ENCODE data around the gene FAM180B. TPM values are rescaled to one million over a fixed set of nuclear protein-coding genes. Genes with fewer than 3 reads are reported as not detected.

Gene FAM180B
- total and polyA plus RNA-seq, 2 of the 13 experiments (the other 11 are each of a cell fraction or from before 2014, with no cell fraction given): 0.40 to 1.0 TPM

DNA sequence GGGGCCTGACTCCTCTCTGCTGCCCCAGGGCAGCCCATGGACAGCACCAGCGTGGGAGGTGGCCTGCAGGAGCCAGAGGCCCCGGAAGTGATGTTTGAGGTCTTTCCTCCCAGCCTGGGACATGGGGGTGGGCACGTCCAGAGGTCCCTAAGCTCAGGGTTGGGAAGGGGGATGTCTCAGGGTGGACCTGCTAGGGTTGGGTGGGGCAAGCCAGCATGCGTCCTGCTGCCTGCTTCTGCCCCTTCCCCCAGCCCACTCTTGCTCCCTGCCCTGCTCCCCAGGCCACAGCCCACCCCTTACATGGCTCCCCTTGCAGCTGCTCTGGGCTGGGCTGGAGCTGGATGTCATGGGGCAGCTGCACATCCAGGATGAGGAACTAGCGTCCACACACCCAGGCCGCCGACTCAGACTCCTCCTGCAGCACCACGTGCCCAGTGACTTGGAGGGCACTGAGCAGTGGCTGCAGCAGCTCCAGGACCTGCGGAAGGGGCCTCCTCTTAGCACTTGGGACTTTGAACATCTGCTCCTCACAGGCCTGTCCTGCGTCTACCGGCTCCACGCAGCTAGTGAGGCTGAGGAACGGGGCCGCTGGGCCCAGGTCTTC, 1.3 kb downstream of the FAM180B start:
- H3K4me2 ChIP-seq (ENCODE audit: low read depth, low read length): peak overlapping the region; percentile 91
- FAIRE-seq (no peak), DNase-seq (ENCODE audit: low spot score) (no peak), ATAC-seq (peak; percentile 64)
- peak overlapping the region; percentile 58 for H3K9ac ChIP-seq (ENCODE audit: insufficient read depth, low read depth, low read length)
- no peaks in the 10 kb centered on the region for H4K20me1 ChIP-seq (ENCODE audit: insufficient read depth, low read length)
- H3K27ac ChIP-seq (ENCODE audit: extremely low read length, insufficient read depth, low read length): no peak overlapping the region
- H2AFZ ChIP-seq (ENCODE audit: low read length): peak overlapping the region; percentile 39
- POLR2A ChIA-PET: interaction anchor here (0.7 to 1.6 kb wide), 6 partner anchors 8 to 136 kb away, joined by 3 to 10 read pairs (median 4); partner anchors contain the start of genes KBTBD4 and NDUFS3
- peaks cover 51% of the 10 kb centered on the region for H3K4me1 ChIP-seq (ENCODE audit: insufficient read depth, low read length)
- no TSS peak for BruUV-seq (replicated peaks)
- WGBS (ENCODE audit: low lambda C conversion rate): no CpG with 5 or more reads among the region's 14 CpGs
- H3K4me3 ChIP-seq (replicated peaks in 1 of 3; ENCODE audit: insufficient read depth in 1 of 3, low read depth in 2 of 3, low read length in 3 of 3): peak overlapping the region; percentile 49 to 70 (median 53); a peak in 5 of 6 replicates
- H3K27me3 ChIP-seq (ENCODE audit: control insufficient read depth in 1 of 2, insufficient read depth in 2 of 2, low read length in 2 of 2): peaks cover 0 to 3% of the 10 kb centered on the region in 2 experiments; a peak in 3 of 5 replicates
- intact Hi-C loops (cut with micrococcal nuclease; ENCODE audit: unreplicated experiment): loop anchor here (5.0 kb wide), 1 partner anchor 521 kb away; no protein-coding TSS in a partner anchor
- H3K36me3 ChIP-seq (replicated peaks in 1 of 2; ENCODE audit: control insufficient read depth in 1 of 2, insufficient read depth in 2 of 2, low read length in 2 of 2): peaks cover 5 to 17% of the 10 kb centered on the region in 2 experiments; a peak in 4 of 5 replicates
- no peaks in the 10 kb centered on the region for H3K9me3 ChIP-seq (ENCODE audit: low read length)
- in situ Hi-C loops (cut with HindIII; ENCODE audit: extremely low pct_ligation_motif_present, low pct_unique_long_range_greater_than_20kb): no loop called here
- no peaks in the 10 kb centered on the region for H3K79me2 ChIP-seq (ENCODE audit: insufficient read depth, low read length)
- CTCF ChIA-PET (ENCODE audit: low intra/inter-chr PET ratio, low total read pairs): no interaction called here
- TF ChIP-seq KLF12 (CRISPR knock-in tag; IDR thresholded peaks at IDR 0.05; ENCODE audit: borderline replicate concordance) (no peak), GATA4 (IDR thresholded peaks at IDR 0.05; ENCODE audit: borderline replicate concordance, low read depth) (no peak), BHLHE40 (IDR thresholded peaks at IDR 0.05; ENCODE audit: low read length) (no peak), ZNF670 (CRISPR knock-in tag; IDR thresholded peaks at IDR 0.05; ENCODE audit: borderline replicate concordance) (no peak; the same call in 1 of the 2 replicates), PRMT3 (CRISPR knock-in tag; IDR thresholded peaks at IDR 0.05; ENCODE audit: borderline replicate concordance, low read depth) (no peak), THYN1 (CRISPR knock-in tag; IDR thresholded peaks at IDR 0.05; ENCODE audit: borderline replicate concordance, low read depth) (no peak), POLR2G (IDR thresholded peaks at IDR 0.05; ENCODE audit: low read depth, low read length) (peak; percentile 57), ARNTL (CRISPR knock-in tag; IDR thresholded peaks at IDR 0.05) (0 out of 2 replicates have a peak, but pooled peaks have one; percentile 58), CREB1 (IDR thresholded peaks at IDR 0.05) (no peak), CREB1 (CRISPR knock-in tag; IDR thresholded peaks at IDR 0.05) (no peak)
- TF ChIP-seq, protein P1, sequence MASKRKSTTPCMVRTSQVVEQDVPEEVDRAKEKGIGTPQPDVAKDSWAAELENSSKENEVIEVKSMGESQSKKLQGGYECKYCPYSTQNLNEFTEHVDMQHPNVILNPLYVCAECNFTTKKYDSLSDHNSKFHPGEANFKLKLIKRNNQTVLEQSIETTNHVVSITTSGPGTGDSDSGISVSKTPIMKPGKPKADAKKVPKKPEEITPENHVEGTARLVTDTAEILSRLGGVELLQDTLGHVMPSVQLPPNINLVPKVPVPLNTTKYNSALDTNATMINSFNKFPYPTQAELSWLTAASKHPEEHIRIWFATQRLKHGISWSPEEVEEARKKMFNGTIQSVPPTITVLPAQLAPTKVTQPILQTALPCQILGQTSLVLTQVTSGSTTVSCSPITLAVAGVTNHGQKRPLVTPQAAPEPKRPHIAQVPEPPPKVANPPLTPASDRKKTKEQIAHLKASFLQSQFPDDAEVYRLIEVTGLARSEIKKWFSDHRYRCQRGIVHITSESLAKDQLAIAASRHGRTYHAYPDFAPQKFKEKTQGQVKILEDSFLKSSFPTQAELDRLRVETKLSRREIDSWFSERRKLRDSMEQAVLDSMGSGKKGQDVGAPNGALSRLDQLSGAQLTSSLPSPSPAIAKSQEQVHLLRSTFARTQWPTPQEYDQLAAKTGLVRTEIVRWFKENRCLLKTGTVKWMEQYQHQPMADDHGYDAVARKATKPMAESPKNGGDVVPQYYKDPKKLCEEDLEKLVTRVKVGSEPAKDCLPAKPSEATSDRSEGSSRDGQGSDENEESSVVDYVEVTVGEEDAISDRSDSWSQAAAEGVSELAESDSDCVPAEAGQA (IDR thresholded peaks at IDR 0.05; ENCODE audit: low read depth): no peak
- TF ChIP-seq, protein P1 (CRISPR knock-in tag; IDR thresholded peaks at IDR 0.05; ENCODE audit: borderline replicate concordance): no peak
- TF ChIP-seq, protein P2, sequence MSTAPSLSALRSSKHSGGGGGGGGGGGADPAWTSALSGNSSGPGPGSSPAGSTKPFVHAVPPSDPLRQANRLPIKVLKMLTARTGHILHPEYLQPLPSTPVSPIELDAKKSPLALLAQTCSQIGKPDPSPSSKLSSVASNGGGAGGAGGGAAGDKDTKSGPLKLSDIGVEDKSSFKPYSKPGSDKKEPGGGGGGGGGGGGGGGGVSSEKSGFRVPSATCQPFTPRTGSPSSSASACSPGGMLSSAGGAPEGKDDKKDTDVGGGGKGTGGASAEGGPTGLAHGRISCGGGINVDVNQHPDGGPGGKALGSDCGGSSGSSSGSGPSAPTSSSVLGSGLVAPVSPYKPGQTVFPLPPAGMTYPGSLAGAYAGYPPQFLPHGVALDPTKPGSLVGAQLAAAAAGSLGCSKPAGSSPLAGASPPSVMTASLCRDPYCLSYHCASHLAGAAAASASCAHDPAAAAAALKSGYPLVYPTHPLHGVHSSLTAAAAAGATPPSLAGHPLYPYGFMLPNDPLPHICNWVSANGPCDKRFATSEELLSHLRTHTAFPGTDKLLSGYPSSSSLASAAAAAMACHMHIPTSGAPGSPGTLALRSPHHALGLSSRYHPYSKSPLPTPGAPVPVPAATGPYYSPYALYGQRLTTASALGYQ (CRISPR knock-in tag; IDR thresholded peaks at IDR 0.05): no peak
- TF ChIP-seq, protein P3, sequence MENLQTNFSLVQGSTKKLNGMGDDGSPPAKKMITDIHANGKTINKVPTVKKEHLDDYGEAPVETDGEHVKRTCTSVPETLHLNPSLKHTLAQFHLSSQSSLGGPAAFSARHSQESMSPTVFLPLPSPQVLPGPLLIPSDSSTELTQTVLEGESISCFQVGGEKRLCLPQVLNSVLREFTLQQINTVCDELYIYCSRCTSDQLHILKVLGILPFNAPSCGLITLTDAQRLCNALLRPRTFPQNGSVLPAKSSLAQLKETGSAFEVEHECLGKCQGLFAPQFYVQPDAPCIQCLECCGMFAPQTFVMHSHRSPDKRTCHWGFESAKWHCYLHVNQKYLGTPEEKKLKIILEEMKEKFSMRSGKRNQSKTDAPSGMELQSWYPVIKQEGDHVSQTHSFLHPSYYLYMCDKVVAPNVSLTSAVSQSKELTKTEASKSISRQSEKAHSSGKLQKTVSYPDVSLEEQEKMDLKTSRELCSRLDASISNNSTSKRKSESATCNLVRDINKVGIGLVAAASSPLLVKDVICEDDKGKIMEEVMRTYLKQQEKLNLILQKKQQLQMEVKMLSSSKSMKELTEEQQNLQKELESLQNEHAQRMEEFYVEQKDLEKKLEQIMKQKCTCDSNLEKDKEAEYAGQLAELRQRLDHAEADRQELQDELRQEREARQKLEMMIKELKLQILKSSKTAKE (CRISPR knock-in tag; IDR thresholded peaks at IDR 0.05; ENCODE audit: borderline replicate concordance): no peak
